Naive thymus-derived CD4-positive, alpha-beta T cell (primary cell): Measurements from ENCODE around the gene HSD17B11. TPM values are rescaled to one million over a fixed set of nuclear protein-coding genes. Genes with fewer than 3 reads are reported as not detected.
"Not testable (repeated sequence)": the region's sequence is repeated elsewhere in the genome, so short reads cannot be mapped to it uniquely, and the experiment has no call there.

Source experiments
- ATAC-seq: fragments of 150-1000 bp; cut with Tn5 transposase; 2 replicates; pipeline ENCODE4 v1.10.0; 2021; ENCODE audit warnings: mild to moderate bottlenecking, moderate library complexity
- CTCF ChIA-PET: fragments of 350-600 bp; sonication (Branson Sonifier 250); formaldehyde crosslinking; loops from one replicate; lab custom pipeline; 2021; ENCODE audit warnings: antibody characterized with exemption; lab: Charles Lee
- POLR2A ChIA-PET: fragments of 350-600 bp; sonication (Branson Sonifier 250); formaldehyde crosslinking; loops from one replicate; lab custom pipeline; 2021; ENCODE audit warnings: antibody characterized with exemption, inconsistent platforms; lab: Charles Lee
- DNase-seq, 9 donors: peaks; one replicate each; pipeline versions ENCODE4 v3.0.0 to v3.0.0-alpha.2; 2020 to 2022; ENCODE audit warnings: mixed read lengths in 1 of 9
- H3K27ac ChIP-seq: one replicate; pipeline ENCODE4 v1.7.0; 2013; ENCODE audit warnings: mild to moderate bottlenecking, low read depth, low read length, moderate library complexity
- H3K27me3 ChIP-seq, 2 donors: one replicate each; pipeline ENCODE4 v1.7.0; 2013; ENCODE audit warnings: low read length in 2 of 2, mild to moderate bottlenecking in 2 of 2, moderate library complexity in 2 of 2; ENCODE audit not compliant: control insufficient read depth in 2 of 2, insufficient read depth in 2 of 2
- H3K36me3 ChIP-seq, 3 experiments: 1 replicate in 2 of 3; 2 replicates in 1 of 3; pipeline ENCODE4 v1.7.0; 2013; ENCODE audit warnings: low read length in 3 of 3, mild to moderate bottlenecking in 3 of 3, moderate library complexity in 1 of 3; ENCODE audit not compliant: insufficient read depth in 3 of 3, control insufficient read depth in 2 of 3
- H3K4me1 ChIP-seq, 2 donors: one replicate each; pipeline ENCODE4 v1.7.0; 2013; ENCODE audit warnings: low read length in 2 of 2, mild to moderate bottlenecking in 2 of 2, moderate library complexity in 1 of 2; ENCODE audit not compliant: control insufficient read depth in 2 of 2, insufficient read depth in 2 of 2
- H3K4me3 ChIP-seq: 2 replicates; pipeline ENCODE4 v1.7.0; 2013; ENCODE audit warnings: mild to moderate bottlenecking, low read length
- H3K9me3 ChIP-seq, 3 experiments: 1 replicate in 2 of 3; 2 replicates in 1 of 3; pipeline ENCODE4 v1.7.0; 2013; ENCODE audit warnings: low read length in 3 of 3; ENCODE audit not compliant: control insufficient read depth in 2 of 3
- H3K27ac Mint-ChIP-seq, 9 donors: one replicate each; pipeline ENCODE4 v1.8.0; 2020 to 2022; ENCODE audit warnings: mixed read lengths in 9 of 9, mild to moderate bottlenecking in 8 of 9, moderate library complexity in 5 of 9, inconsistent platforms in 2 of 9
- H3K27me3 Mint-ChIP-seq, 5 donors: one replicate each; pipeline ENCODE4 v1.8.0; 2021 to 2022; ENCODE audit warnings: mixed read lengths in 5 of 5, mild to moderate bottlenecking in 1 of 5
- H3K36me3 Mint-ChIP-seq, 5 donors: one replicate each; pipeline ENCODE4 v1.8.0; 2020 to 2022; ENCODE audit warnings: mixed read lengths in 5 of 5, mild to moderate bottlenecking in 3 of 5, inconsistent platforms in 1 of 5
- H3K4me1 Mint-ChIP-seq, 7 donors: one replicate each; pipeline ENCODE4 v1.8.0; 2020 to 2022; ENCODE audit warnings: mixed read lengths in 7 of 7, mild to moderate bottlenecking in 3 of 7, inconsistent platforms in 1 of 7
- H3K4me3 Mint-ChIP-seq, 10 donors: one replicate each; pipeline ENCODE4 v1.8.0; 2020 to 2022; ENCODE audit warnings: mild to moderate bottlenecking in 10 of 10, mixed read lengths in 10 of 10, moderate library complexity in 6 of 10, inconsistent platforms in 2 of 10
- H3K9me3 Mint-ChIP-seq, 11 donors: one replicate each; pipeline ENCODE4 v1.8.0; 2020 to 2022; ENCODE audit warnings: mixed read lengths in 11 of 11, mild to moderate bottlenecking in 4 of 11, inconsistent platforms in 1 of 11, moderate library complexity in 1 of 11
- intact Hi-C, 2 donors: fragments of 100-400 bp; cut with micrococcal nuclease; formaldehyde crosslinking; loops; one replicate each; pipeline ENCODE4 v1.15.1; 2023
- polyA plus RNA-seq, 2 donors: library from polyadenylated mRNA; unstranded; fragments of 300-500 nt; fragmentation: Illumina TruSeq; gene quantifications; one replicate each; pipeline ENCODE4 v1.2.3, GENCODE V29; 2021
- total RNA-seq, 6 experiments: library from RNA in 5 of 6; stranded (reverse) in 5 of 6; gene quantifications; 1 replicate in 5 of 6; 2 replicates in 1 of 6; pipeline ENCODE4 v1.2.3 and lab custom pipeline; 2021 to 2026

The HSD17B11 gene
- total and polyA plus RNA-seq, 7 experiments from 2014 or later: 34.3 to 76.2 (median 68.4) TPM

- peaks cover 10 to 17% of the 10 kb centered on the region in 2 donors for H3K4me1 ChIP-seq
- not testable (repeated sequence) for H3K27me3 ChIP-seq, H3K36me3 ChIP-seq, H3K9me3 Mint-ChIP-seq, H3K9me3 ChIP-seq, DNase-seq, ATAC-seq
- ChIA-PET POLR2A (interaction anchor here (0.6 to 3.3 kb wide), 9 partner anchors 12 to 894 kb away, joined by 3 to 53 read pairs (median 5); partner anchors contain the start of genes NUDT9 and PPM1K), CTCF (interaction anchor here (0.8 to 4.9 kb wide), 4 partner anchors 8 to 75 kb away, joined by 4 to 34 read pairs (median 9); no protein-coding TSS in a partner anchor)
- peak overlapping the region; percentile 85 for H3K4me3 ChIP-seq
- Mint-ChIP-seq H3K4me1 (peaks cover 35 to 69% (median 60%) of the 10 kb centered on the region in 7 donors), H3K36me3 (peaks cover 6 to 31% (median 20%) of the 10 kb centered on the region in 5 donors), H3K4me3 (peak overlapping the region; percentile 87 to 99 (median 97)), H3K27ac (peak overlapping the region; percentile 75 to 96 (median 93)), H3K27me3 (peaks cover 0 to 14% (median 0%) of the 10 kb centered on the region in 5 donors)
- intact Hi-C loops: loop anchor here (2.0 to 10.0 kb wide), 7 partner anchors 17 to 1205 kb away; partner anchors contain the start of genes AFF1 (in 1 of the 2), HERC3 (in 1 of the 2), HERC6 (in 1 of the 2) and KLHL8 (in 1 of the 2)
- H3K27ac ChIP-seq: peak overlapping the region; percentile 82
Measured at GRCh38 chr4:87390055-87390454, 933 bp downstream of the HSD17B11 start.

- POLR2A ChIA-PET: interaction anchor here (1.2 kb wide), 1 partner anchor 34 kb away, joined by 4 read pairs; no protein-coding TSS in a partner anchor
- Histone ChIP-seq H3K27me3 (no peaks in the 10 kb centered on the region), H3K4me1 (peaks cover 10 to 17% of the 10 kb centered on the region in 2 donors), H3K27ac (no peak overlapping the region), H3K4me3 (peak overlapping the region; percentile 31), H3K9me3 (no peaks in the 10 kb centered on the region), H3K36me3 (peaks cover 0 to 4% (median 0%) of the 10 kb centered on the region in 3 experiments)
- Mint-ChIP-seq H3K36me3 (peaks cover 6 to 38% (median 21%) of the 10 kb centered on the region in 5 donors), H3K27me3 (peaks cover 0 to 14% (median 0%) of the 10 kb centered on the region in 5 donors), H3K4me3 (peak overlapping the region; percentile 87 to 99 (median 97)), H3K27ac (peak overlapping the region in 5 of 9 donors; percentile 32 to 91 (median 55)), H3K4me1 (peaks cover 37 to 69% (median 60%) of the 10 kb centered on the region in 7 donors), H3K9me3 (peaks cover 0 to 13% (median 1%) of the 10 kb centered on the region in 11 donors)
- no peak for DNase-seq
- ATAC-seq: no peak
- CTCF ChIA-PET: interaction anchor here (0.7 to 4.9 kb wide), 2 partner anchors 11 to 13 kb away, joined by 3 to 34 read pairs; no protein-coding TSS in a partner anchor
- intact Hi-C loops: no loop called here
Measured at GRCh38 chr4:87388901-87389300, 2.1 kb downstream of the HSD17B11 start.

- peak overlapping the region in 6 of 9 donors; percentile 3 to 55 (median 38) for H3K27ac Mint-ChIP-seq
- DNase-seq (no peak), ATAC-seq (no peak)
- H3K27me3 Mint-ChIP-seq: peaks cover 0 to 2% (median 0%) of the 10 kb centered on the region in 5 donors
- peaks cover 0 to 13% (median 6%) of the 10 kb centered on the region in 11 donors for H3K9me3 Mint-ChIP-seq
- ChIA-PET CTCF (interaction anchor here (0.7 to 4.9 kb wide), 2 partner anchors 12 to 17 kb away, joined by 3 to 34 read pairs; no protein-coding TSS in a partner anchor), POLR2A (interaction anchor here (2.3 kb wide), 1 partner anchor 35 kb away, joined by 8 read pairs; the partner anchor contains the start of gene NUDT9)
- H3K4me1 ChIP-seq: peaks cover 10 to 17% of the 10 kb centered on the region in 2 donors
- H3K4me1 Mint-ChIP-seq: peaks cover 41 to 83% (median 71%) of the 10 kb centered on the region in 7 donors
- H3K4me3 Mint-ChIP-seq: peak overlapping the region in 8 of 10 donors; percentile 10 to 93 (median 40)
- no peaks in the 10 kb centered on the region for H3K27me3 ChIP-seq
- no peak overlapping the region for H3K27ac ChIP-seq
- H3K4me3 ChIP-seq: no peak overlapping the region
- peaks cover 0 to 4% (median 0%) of the 10 kb centered on the region in 3 experiments for H3K36me3 ChIP-seq
- intact Hi-C loops: no loop called here
- H3K36me3 Mint-ChIP-seq: peaks cover 6 to 50% (median 28%) of the 10 kb centered on the region in 5 donors
- no peaks in the 10 kb centered on the region for H3K9me3 ChIP-seq
Measured at GRCh38 chr4:87387237-87387636, 3.8 kb downstream of the HSD17B11 start.

GRCh38 chr4:87384466-87385132 is 6.4 kb downstream of the HSD17B11 start:
- H3K27ac Mint-ChIP-seq: peak overlapping the region in 7 of 9 donors; percentile 8 to 76 (median 29)
- H3K9me3 ChIP-seq, DNase-seq, H3K4me3 Mint-ChIP-seq, CTCF ChIA-PET, H3K27me3 Mint-ChIP-seq, intact Hi-C loops, H3K27ac ChIP-seq, H3K27me3 ChIP-seq, POLR2A ChIA-PET, H3K4me3 ChIP-seq, ATAC-seq: not testable (repeated sequence)
- peaks cover 6 to 58% (median 32%) of the 10 kb centered on the region in 5 donors for H3K36me3 Mint-ChIP-seq
- Histone ChIP-seq H3K4me1 (peaks cover 10 to 14% of the 10 kb centered on the region in 2 donors), H3K36me3 (peaks cover 0 to 13% (median 0%) of the 10 kb centered on the region in 3 experiments)
- H3K9me3 Mint-ChIP-seq: peaks cover 0 to 13% (median 6%) of the 10 kb centered on the region in 11 donors
- H3K4me1 Mint-ChIP-seq: peaks cover 40 to 62% (median 55%) of the 10 kb centered on the region in 7 donors

- H3K27me3 ChIP-seq: no peaks in the 10 kb centered on the region
- H3K27ac Mint-ChIP-seq: peak overlapping the region in 8 of 9 donors; percentile 12 to 76 (median 38)
- intact Hi-C loops: no loop called here
- no peak overlapping the region for H3K4me3 ChIP-seq
- H3K27me3 Mint-ChIP-seq: no peaks in the 10 kb centered on the region
- ATAC-seq (no peak), DNase-seq (no peak)
- H3K9me3 Mint-ChIP-seq: peaks cover 0 to 8% (median 2%) of the 10 kb centered on the region in 11 donors
- ChIA-PET CTCF (interaction anchor here (1.9 kb wide), 1 partner anchor 8 kb away, joined by 11 read pairs; the partner anchor contains the start of gene HSD17B11), POLR2A (interaction anchor here (1.1 kb wide), 1 partner anchor 40 kb away, joined by 4 read pairs; the partner anchor contains the start of gene NUDT9)
- H3K27ac ChIP-seq: no peak overlapping the region
- peaks cover 0 to 5% of the 10 kb centered on the region in 2 donors for H3K4me1 ChIP-seq
- H3K36me3 Mint-ChIP-seq: peaks cover 0 to 48% (median 27%) of the 10 kb centered on the region in 5 donors
- H3K9me3 ChIP-seq: no peaks in the 10 kb centered on the region
- H3K4me3 Mint-ChIP-seq: no peak overlapping the region
- H3K36me3 ChIP-seq: peaks cover 0 to 13% (median 0%) of the 10 kb centered on the region in 3 experiments
- H3K4me1 Mint-ChIP-seq: peaks cover 29 to 46% (median 40%) of the 10 kb centered on the region in 7 donors
Measured at GRCh38 chr4:87382931-87383330, 8.1 kb downstream of the HSD17B11 start.

- Mint-ChIP-seq H3K4me1 (peaks cover 22 to 38% (median 31%) of the 10 kb centered on the region in 7 donors), H3K27ac (peak overlapping the region in 3 of 9 donors; percentile 48 to 65 (median 56)), H3K36me3 (peaks cover 0 to 41% (median 23%) of the 10 kb centered on the region in 5 donors), H3K27me3 (no peaks in the 10 kb centered on the region), H3K9me3 (peaks cover 0 to 8% (median 2%) of the 10 kb centered on the region in 11 donors), H3K4me3 (no peak overlapping the region)
- no peaks in the 10 kb centered on the region for H3K9me3 ChIP-seq
- CTCF ChIA-PET: interaction anchor here (1.3 to 1.9 kb wide), 2 partner anchors 9 to 82 kb away, joined by 4 to 11 read pairs; partner anchors contain the start of gene HSD17B11
- ATAC-seq (no peak), DNase-seq (no peak)
- intact Hi-C loops: no loop called here
- POLR2A ChIA-PET: interaction anchor here (1.1 to 1.3 kb wide), 2 partner anchors 9 to 40 kb away, joined by 3 to 4 read pairs; partner anchors contain the start of genes HSD17B11 and NUDT9
- no peak overlapping the region for H3K27ac ChIP-seq
- H3K27me3 ChIP-seq: no peaks in the 10 kb centered on the region
- peaks cover 0 to 13% (median 0%) of the 10 kb centered on the region in 3 experiments for H3K36me3 ChIP-seq
- no peak overlapping the region for H3K4me3 ChIP-seq
- peaks cover 0 to under 1% of the 10 kb centered on the region in 2 donors for H3K4me1 ChIP-seq
Measured at GRCh38 chr4:87382116-87382515, 8.9 kb downstream of the HSD17B11 start.
